ENCODE measurements around the gene AHSA1. TPM values are rescaled to one million over a fixed set of nuclear protein-coding genes. Genes with fewer than 3 reads are reported as not detected.

The AHSA1 gene
- total RNA-seq, 1 experiment from 2014 or later = 190 TPM

DNA sequence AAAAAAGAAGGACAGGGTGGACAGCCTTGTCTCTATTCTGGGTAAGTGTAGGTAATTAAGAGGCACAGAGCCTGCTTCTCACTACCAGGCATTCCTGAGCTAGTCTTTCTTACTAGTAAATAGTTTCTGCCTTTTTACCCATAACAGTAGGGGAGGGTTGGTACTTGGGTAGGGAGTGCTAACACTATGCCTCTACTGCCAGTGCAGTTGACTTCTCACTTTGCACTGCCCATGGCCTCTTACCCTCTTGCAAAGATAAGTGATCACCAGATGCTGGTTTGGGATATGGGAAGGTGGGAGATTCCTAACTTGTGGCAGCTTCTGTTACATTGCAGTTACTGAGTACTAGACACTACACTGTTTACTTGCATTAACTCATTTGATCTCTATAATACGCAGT is 11.6 kb downstream of the AHSA1 start:
- no peak overlapping the region for H3K4ac ChIP-seq (ENCODE audit: low read depth, low read length)
- H3K36me3 Mint-ChIP-seq (ENCODE audit: insufficient read depth in 1 of 3, low read depth in 3 of 3) = peaks cover 30 to 50% (median 41%) of the 10 kb centered on the region in 3 experiments
- no peaks in the 10 kb centered on the region for H3K9me3 Mint-ChIP-seq
- H4K91ac ChIP-seq (ENCODE audit: insufficient read length, low read depth, low read length) = no peak overlapping the region
- no peaks in the 10 kb centered on the region for H4K20me1 ChIP-seq (ENCODE audit: control insufficient read depth, insufficient read depth, insufficient read length)
- no peak overlapping the region for H2AFZ ChIP-seq (ENCODE audit: low read length)
- H3K79me2 ChIP-seq (ENCODE audit: insufficient read depth, low read length) = no peaks in the 10 kb centered on the region
- H3K27me3 Mint-ChIP-seq (ENCODE audit: low read depth) = no peaks in the 10 kb centered on the region; the same call in none of the 2 replicates
- no peak overlapping the region for H2BK12ac ChIP-seq (ENCODE audit: insufficient read length, low read depth, low read length)
- H2BK5ac ChIP-seq (ENCODE audit: insufficient read length, low read length) = no peak overlapping the region
- H2BK120ac ChIP-seq (ENCODE audit: low read depth, low read length, poor library complexity, severe bottlenecking) = no peak overlapping the region
- H3K27ac Mint-ChIP-seq = peak overlapping the region in 2 of 3 experiments; percentile 50 to 80; a peak in 4 of 7 replicates
- H3K56ac ChIP-seq (ENCODE audit: insufficient read length, low read depth, low read length) = no peak overlapping the region
- no peak overlapping the region for H4K8ac ChIP-seq (replicated peaks; ENCODE audit: insufficient read length, low read depth, low read length)
- no peaks in the 10 kb centered on the region for H3K9me3 ChIP-seq (ENCODE audit: control insufficient read depth, low read depth, low read length)
- H3K27ac ChIP-seq (ENCODE audit: insufficient read length, low read depth, low read length) = no peak overlapping the region
- no peaks in the 10 kb centered on the region for H3K79me1 ChIP-seq (ENCODE audit: insufficient read depth, low read depth, low read length, poor library complexity, severe bottlenecking)
- H3K14ac ChIP-seq (ENCODE audit: insufficient read depth, low read length) = no peak overlapping the region
- no peak overlapping the region for H3K4me3 Mint-ChIP-seq
- no CpG with 5 or more reads among the region's 1 CpG for WGBS (ENCODE audit: extremely low coverage, insufficient read length, low lambda C conversion rate)
- H3K23me2 ChIP-seq (ENCODE audit: insufficient read length, low read depth, low read length, poor library complexity, severe bottlenecking) = no peaks in the 10 kb centered on the region
- H2BK20ac ChIP-seq (ENCODE audit: low read depth, low read length, poor library complexity, severe bottlenecking) = no peak overlapping the region
- H3K4me1 ChIP-seq (ENCODE audit: insufficient read depth, low read length) = peaks cover 8% of the 10 kb centered on the region; the same call in 1 of the 2 replicates
- TF ChIP-seq, protein P1, sequence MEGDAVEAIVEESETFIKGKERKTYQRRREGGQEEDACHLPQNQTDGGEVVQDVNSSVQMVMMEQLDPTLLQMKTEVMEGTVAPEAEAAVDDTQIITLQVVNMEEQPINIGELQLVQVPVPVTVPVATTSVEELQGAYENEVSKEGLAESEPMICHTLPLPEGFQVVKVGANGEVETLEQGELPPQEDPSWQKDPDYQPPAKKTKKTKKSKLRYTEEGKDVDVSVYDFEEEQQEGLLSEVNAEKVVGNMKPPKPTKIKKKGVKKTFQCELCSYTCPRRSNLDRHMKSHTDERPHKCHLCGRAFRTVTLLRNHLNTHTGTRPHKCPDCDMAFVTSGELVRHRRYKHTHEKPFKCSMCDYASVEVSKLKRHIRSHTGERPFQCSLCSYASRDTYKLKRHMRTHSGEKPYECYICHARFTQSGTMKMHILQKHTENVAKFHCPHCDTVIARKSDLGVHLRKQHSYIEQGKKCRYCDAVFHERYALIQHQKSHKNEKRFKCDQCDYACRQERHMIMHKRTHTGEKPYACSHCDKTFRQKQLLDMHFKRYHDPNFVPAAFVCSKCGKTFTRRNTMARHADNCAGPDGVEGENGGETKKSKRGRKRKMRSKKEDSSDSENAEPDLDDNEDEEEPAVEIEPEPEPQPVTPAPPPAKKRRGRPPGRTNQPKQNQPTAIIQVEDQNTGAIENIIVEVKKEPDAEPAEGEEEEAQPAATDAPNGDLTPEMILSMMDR (conservative IDR thresholded peaks at IDR 0.05) = no peak
- no peak overlapping the region for H3T11ph ChIP-seq (ENCODE audit: low read length)
- H3K18ac ChIP-seq (ENCODE audit: insufficient read length, low read depth, low read length) = no peak overlapping the region
- DNase-seq = no peak
- H4K5ac ChIP-seq (ENCODE audit: insufficient read length, low read depth, low read length) = no peak overlapping the region
- no peak overlapping the region for H3K4me2 ChIP-seq (ENCODE audit: insufficient read depth, insufficient read length, low read length)
- H2AK5ac ChIP-seq (ENCODE audit: insufficient read length, low read length) = no peak overlapping the region
- H3K4me1 Mint-ChIP-seq = peaks cover 18 to 19% of the 10 kb centered on the region in 2 experiments
- no peak overlapping the region for H2BK15ac ChIP-seq (ENCODE audit: low read depth, low read length)
- H3K23ac ChIP-seq (ENCODE audit: insufficient read length, low read depth, low read length) = no peak overlapping the region
- no peak overlapping the region for H3K9ac ChIP-seq (ENCODE audit: extremely low read depth, insufficient read length, low read length)
- H3K27me3 ChIP-seq (ENCODE audit: insufficient read depth, low read length) = no peaks in the 10 kb centered on the region
